Keratinocyte (primary cell): ENCODE data around the gene CTNNA3.

ENCODE experiments used
- EZH2 ChIP-seq: IDR thresholded peaks from one replicate; pipeline ENCODE4 v1.6.1; 2012; ENCODE audit warnings: inconsistent platforms, mild to moderate bottlenecking, low read length, moderate library complexity
- TF ChIP-seq, protein P1 (sequence below), 3 experiments: IDR thresholded peaks in 1 of 3; conservative IDR thresholded peaks in 1 of 3; optimal IDR thresholded peaks in 1 of 3; 2 replicates in 2 of 3; 3 replicates in 1 of 3; pipeline versions ENCODE3 to v1.5.1; 2011; ENCODE audit warnings: low read length in 3 of 3, mild to moderate bottlenecking in 3 of 3, moderate library complexity in 2 of 3, control low read depth in 1 of 3, inconsistent platforms in 1 of 3; ENCODE audit not compliant: insufficient read depth in 2 of 3; ENCODE audit errors: extremely low read depth in 1 of 3

DNA sequence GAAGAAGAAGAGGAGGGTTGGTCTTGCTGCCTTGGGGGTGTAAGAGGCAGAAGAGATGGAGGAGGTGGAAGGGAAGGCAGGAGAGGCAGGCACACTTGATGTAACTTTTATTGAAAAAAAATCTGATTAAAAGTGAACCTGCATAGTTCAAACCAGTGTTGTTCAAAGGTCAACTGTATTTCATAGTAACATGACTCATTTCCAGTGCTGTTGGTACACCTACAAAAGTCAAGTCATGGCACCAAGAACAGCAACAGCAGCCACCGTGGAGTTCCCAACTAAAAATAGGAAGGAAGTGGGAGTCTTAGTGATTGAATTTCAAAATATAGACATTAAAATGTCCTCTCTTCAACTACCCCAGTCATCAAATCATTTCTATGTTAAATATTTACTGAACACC lies 88.5 kb downstream of the CTNNA3 start:
- TF ChIP-seq, protein P1, sequence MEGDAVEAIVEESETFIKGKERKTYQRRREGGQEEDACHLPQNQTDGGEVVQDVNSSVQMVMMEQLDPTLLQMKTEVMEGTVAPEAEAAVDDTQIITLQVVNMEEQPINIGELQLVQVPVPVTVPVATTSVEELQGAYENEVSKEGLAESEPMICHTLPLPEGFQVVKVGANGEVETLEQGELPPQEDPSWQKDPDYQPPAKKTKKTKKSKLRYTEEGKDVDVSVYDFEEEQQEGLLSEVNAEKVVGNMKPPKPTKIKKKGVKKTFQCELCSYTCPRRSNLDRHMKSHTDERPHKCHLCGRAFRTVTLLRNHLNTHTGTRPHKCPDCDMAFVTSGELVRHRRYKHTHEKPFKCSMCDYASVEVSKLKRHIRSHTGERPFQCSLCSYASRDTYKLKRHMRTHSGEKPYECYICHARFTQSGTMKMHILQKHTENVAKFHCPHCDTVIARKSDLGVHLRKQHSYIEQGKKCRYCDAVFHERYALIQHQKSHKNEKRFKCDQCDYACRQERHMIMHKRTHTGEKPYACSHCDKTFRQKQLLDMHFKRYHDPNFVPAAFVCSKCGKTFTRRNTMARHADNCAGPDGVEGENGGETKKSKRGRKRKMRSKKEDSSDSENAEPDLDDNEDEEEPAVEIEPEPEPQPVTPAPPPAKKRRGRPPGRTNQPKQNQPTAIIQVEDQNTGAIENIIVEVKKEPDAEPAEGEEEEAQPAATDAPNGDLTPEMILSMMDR (optimal IDR thresholded peaks at IDR 0.05 in 1 of 3, IDR thresholded peaks at IDR 0.05 in 1 of 3, conservative IDR thresholded peaks at IDR 0.05 in 1 of 3; ENCODE audit: extremely low read depth in 1 of 3, insufficient read depth in 2 of 3, low read length in 3 of 3): no peak
- TF ChIP-seq EZH2: no peak
